HG02678 (cell line): ENCODE results near the gene CACTIN.
"Not testable (repeated sequence)": the region's sequence is repeated elsewhere in the genome, so short reads cannot be mapped to it uniquely, and the experiment has no call there.

Experiments
- ATAC-seq: cut with Tn5 transposase; IDR thresholded peaks from one replicate; pipeline ENCODE4 v1.9.1; 2021; ENCODE audit warnings: mild to moderate bottlenecking, moderate library complexity; ENCODE audit not compliant: unreplicated experiment

CACTIN gene

GRCh38 chr19:3648037-3648905 lies 21.7 kb upstream of the CACTIN start:
- ATAC-seq: no peak

- not testable (repeated sequence) for ATAC-seq
Observed at GRCh38 chr19:3647102-3647501, 20.5 kb upstream of the CACTIN start.

GRCh38 chr19:3646336-3647092 lies 19.9 kb upstream of the CACTIN start:
- ATAC-seq: no peak

- no peak for ATAC-seq
Observed at GRCh38 chr19:3645726-3646125, 19.1 kb upstream of the CACTIN start.

- ATAC-seq: no peak
Observed at GRCh38 chr19:3645067-3645396, 18.4 kb upstream of the CACTIN start.

DNA sequence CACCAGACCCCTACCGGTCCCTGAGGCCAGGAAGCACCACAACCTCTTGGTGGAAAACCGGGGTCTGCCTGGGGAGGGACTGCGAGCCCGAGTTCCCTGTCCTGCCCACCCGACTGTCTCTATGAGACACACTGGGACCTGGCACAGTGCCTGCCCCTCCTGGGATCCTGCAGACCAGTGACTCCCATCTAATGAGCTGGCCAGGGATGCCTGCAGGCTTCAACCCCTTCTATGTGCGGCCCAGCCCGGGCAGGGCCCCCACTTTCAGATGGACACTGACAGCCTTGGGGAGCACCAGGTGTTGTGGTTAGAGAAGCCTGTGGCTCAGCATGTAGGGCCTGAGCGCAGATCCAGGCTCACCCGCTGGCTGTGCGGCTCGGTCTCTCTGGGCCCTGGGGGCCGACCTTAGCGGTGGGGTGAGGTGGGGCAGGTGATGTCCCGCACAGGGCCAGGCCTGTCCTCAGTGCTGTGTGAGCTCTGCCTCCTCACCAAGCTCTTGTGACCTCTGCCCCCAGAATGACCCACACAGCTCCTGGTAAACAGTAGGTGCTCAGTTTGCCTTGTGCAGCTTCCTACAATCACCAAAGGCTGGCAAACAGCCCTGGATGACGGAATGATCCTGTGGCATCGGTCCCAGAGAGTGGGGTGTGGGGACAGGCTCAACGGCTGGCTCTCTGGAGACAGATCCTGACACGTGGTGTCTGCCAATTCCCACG lies 17.9 kb upstream of the CACTIN start:
- ATAC-seq: no peak

GRCh38 chr19:3643674-3644313 lies 17.2 kb upstream of the CACTIN start:
- no peak for ATAC-seq

GRCh38 chr19:3642987-3643673 lies 16.5 kb upstream of the CACTIN start:
- no peak for ATAC-seq

- no peak for ATAC-seq
Observed at GRCh38 chr19:3642296-3642695, 15.7 kb upstream of the CACTIN start.

DNA sequence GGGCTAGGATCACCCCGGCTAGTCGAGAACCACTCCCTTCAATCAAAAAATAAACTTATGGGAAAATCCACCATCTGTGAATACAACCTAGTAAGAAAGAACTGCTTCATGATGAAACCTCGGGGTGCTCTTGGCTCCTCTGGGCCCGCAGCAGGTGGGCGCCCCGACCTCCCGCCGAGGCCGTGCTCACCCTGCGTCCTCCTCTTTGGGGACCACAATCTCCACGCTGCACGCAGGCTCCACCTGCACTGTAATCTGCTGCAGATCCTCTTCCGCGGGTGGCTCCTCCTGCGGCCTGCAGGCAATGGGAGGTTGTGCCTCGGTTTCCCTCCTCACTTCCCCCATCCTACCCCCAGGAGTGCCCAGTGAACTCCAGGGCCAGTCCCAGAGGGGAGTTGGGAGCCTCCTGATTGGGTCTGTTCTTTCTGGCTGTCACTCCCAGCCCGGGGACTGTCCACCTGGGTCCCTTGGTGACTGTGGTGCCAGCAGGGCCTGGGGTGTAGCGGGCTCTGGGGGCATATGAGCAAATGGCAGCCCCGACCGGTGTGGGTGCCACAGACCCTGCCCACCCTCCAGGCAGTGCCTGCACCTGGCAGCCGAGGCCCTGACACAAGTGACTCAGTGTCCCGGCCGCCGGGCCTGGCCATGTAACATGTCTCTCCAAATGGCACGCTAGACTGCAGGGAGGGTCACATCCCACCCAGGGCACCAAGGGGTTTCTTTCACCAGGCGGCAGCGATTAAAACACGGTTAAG lies 15.1 kb upstream of the CACTIN start:
- no peak for ATAC-seq

DNA sequence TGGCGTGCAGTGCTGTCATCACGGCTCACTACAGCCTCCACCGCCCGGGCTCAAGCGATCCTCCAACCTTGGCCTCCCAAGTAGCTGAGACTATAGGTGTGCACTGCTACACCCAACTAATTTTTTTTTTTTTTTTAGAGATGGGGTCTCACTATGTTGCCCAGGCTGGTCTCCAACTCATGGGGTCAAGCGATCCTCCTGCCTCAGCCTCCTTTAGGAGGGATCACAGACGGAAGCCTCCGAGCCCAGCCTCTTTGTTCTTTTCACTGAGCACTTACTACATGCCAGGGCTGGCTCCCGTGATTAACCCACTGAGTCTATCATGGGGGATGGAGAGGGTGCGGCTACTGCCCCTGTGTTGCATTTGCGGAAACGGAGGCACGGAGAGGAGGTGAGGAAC lies 12.9 kb upstream of the CACTIN start:
- no peak for ATAC-seq

- ATAC-seq: no peak
Observed at GRCh38 chr19:3638208-3639193, 11.9 kb upstream of the CACTIN start.

GRCh38 chr19:3637621-3638020 lies 11.0 kb upstream of the CACTIN start:
- ATAC-seq: no peak

DNA sequence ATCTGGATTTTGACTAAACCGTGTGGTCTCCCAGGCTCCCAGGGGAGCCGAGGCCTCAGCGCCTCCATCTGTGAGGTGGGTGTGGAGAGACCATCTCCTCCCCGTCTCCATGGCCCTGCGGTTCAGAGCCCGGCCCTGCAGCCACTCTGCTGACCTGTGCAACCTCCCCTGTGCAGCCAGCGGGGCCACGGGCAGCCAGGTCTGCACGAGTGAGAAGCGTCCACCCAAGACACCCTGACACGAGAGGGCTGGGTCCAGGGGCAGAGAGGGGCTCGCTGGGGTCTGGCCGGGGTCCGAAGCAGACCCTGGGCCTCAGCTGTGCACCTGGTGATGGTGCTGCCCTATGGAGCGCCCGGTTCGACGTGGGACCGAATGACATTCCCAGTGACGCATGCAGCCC lies 10.4 kb upstream of the CACTIN start:
- no peak for ATAC-seq

GRCh38 chr19:3636506-3636905 lies 9.9 kb upstream of the CACTIN start:
- no peak for ATAC-seq

- ATAC-seq: no peak
Observed at GRCh38 chr19:3634496-3635045, 8.0 kb upstream of the CACTIN start.

DNA sequence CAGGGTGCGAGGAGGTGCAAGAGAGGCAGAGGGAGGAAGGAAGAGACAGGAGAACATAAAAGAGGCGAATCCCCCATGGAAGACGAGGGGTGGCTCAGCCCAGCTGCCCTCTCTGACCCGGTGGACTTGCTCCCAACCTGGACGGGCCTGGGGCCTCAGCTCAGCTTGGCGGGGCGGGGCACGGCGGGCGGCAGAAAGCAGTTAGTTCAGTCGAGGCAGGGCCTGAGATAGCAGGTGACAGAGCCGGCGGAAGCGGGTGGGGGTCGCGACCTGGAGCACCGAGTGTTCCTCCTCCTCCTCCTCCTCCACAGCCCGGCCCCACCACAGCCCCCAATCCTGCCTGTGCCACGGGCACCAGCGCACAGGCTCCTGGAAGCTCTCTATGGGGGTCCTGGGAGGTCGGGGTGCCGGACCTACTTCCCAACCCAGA lies 7.0 kb upstream of the CACTIN start:
- no peak for ATAC-seq
